HG03432 (cell line): Measurements from ENCODE around the gene MUC4.
"Not testable (repeated sequence)": the region's sequence is repeated elsewhere in the genome, so short reads cannot be mapped to it uniquely, and the experiment has no call there.

Experiments
- ATAC-seq: cut with Tn5 transposase; IDR thresholded peaks from one replicate; pipeline ENCODE4 v1.9.1; 2021; ENCODE audit warnings: mild to moderate bottlenecking, moderate library complexity; ENCODE audit not compliant: unreplicated experiment

MUC4 gene

DNA sequence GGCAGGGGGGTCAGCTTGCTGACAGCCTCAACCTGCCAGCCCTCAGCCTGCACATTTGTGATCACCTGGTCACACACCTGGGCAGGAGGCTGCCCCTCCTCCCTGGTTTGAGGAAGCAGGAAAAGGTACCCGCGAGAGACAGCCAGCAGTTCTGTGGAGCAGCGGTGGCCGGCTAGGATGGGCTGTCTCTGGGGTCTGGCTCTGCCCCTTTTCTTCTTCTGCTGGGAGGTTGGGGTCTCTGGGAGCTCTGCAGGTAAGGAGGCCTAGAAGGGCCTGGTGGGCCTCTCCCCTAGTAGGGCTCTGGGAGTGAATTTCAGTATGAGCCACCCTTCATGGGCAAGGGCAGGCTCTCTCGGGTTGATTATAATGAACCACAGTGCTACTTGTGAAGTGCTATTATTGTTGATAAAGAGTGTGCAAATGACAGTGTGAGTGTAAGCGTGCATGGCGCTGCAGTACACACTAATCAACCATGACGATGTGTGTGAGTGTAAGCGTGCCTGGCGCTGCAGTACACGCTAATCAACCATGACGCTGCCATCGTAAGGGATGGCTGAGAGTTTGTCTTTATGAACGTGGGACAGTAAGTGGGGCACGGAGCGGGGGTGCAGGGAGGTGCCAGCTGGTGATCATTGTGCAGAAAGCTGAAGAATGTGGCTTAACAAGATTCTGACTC, 90.8 kb downstream of the MUC4 start, which contains the start of gene MUC20:
TSS of gene MUC20 (plus strand) at position 148 of the 676 bp plus-strand sequence. CDS start at position 178, 30 bp downstream.
- not testable (repeated sequence) for ATAC-seq

DNA sequence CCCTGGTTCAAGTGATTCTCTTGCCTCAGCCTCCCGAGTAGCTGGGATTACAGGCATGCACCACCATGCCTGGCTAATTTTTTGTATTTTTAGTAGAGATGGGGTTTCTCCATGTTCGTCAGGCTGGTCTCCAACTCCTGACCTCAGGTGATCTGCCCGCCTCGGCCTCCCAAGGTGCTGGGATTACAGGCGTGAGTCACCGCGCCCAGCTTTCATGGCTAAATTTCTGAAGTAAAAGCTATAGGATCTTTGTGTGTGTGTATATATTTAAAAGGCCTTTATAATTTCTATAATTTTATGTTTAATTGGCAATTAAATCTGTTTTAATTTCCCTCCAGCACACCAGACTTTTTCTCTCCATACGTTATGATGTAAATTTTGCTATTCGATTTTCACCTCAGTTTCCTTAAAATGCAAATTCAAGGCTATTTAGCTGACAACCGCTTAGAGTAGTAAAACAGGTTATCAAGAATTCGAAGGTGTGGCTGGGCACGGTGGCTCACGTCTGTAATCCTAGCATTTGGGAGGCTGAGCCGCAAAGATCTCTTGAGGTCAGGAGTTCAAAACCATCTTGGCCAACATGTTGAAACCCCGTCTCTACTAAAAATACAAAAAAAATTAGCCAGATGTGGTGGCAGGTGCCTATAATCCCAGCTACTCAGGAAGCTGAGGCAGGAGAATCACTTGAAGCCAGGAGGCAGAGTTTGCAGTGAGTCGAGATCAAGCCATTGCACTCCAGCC, 92.0 kb downstream of the MUC4 start:
- not testable (repeated sequence) for ATAC-seq

DNA sequence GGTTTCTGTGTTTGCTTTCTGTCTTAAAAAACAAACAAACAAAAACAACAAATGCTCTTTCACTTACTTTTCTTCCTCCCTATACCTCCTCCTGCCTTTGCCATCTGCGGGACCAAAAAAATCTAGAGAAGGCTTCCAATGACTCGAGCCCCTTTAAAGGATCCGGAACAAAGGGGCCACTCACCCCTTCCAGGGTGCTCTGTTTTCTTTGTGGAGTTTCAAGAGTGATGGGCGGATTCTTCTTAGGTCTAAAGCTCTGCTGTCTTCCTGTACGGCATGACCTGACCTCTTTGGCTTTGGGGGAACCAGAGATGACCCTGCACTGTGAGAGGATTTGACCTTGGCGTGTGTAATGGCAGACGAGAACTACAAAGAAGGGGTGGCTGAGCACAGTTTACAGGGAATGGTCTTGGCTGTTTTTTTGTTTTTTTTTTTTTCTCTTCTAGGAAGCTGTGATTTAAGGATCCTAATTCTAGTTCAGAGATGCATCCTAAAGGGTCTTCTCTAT, 93.2 kb downstream of the MUC4 start:
- no peak for ATAC-seq

DNA sequence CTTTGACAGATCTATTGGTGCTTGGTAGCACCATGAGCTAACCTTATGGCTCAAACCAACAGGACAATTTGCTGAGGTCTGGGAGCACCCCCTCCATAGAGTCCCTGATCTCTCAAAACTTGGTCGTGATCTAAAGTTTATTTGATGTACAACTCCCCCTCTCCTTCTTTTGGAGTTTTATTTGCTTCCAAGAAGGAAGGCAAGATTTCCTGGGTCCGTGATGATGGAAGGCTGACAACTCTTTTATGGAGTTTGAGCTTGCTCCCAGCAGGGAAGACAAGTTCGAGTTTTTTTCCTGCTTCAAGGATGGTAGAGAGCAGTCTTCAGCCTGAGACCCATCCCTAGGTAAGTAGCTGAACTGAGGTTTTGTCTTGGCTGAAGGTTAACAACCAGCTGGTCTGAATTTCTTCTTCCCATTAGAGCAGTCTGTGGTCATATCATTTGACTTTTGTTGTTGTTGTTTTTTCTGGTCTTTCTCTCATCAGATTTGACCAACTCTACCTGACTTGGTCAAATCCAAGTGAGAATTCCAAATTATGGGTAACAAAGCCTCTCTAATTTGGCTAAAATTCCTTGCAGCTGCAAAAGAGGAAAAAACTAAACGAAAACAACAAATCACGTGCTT, 93.8 kb downstream of the MUC4 start:
- ATAC-seq = no peak

DNA sequence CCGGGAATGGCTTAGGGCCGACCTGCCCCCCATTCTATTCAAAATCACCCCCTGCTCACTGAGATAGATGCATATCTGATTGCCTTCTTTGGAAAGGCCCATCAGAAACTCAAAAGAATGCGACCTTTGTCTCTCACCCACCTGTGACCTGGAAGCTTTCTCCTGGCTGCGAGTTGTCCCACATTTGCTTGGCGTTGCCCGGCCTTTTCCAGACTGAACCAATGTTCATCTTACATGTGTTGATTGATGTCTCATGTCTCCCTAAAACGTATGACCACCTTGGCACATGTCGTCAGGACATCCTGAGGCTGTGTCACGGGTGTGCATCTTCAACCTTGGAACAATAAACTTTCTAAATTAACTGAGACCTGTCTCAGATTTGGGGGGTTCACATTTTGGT, 94.3 kb downstream of the MUC4 start:
- ATAC-seq = no peak

DNA sequence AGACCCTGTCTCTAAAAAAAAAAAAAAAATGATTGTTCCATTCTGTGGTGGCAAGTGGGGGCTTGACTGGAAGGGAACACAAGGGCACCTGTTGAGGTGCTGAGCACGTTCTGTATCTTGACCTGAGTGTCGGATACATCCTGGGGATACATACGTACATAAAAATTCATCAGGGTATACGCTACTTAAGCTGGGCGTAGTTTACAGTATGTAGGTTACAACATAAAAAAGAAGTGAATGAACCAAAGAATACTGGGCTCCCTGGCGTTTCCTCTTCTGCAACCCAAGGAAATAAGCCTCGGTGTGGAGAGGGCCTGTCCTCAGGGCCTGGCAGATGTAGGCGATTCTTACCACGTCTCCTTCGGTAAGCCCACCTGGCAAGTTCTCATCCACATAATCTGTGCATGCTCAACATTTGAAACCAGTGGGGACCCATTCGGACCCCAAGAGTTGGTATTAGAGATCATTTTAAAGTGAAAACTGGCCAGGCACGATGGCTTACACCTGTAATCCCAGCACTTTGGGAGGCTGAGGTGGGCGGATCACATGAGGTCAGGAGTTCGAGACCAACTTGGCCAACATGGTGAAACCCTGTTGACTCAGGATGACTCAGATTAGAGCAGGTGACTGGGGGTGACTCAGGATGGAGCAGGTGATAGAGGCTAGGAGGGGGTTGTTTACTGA, 96.0 kb downstream of the MUC4 start:
- ATAC-seq = no peak

DNA sequence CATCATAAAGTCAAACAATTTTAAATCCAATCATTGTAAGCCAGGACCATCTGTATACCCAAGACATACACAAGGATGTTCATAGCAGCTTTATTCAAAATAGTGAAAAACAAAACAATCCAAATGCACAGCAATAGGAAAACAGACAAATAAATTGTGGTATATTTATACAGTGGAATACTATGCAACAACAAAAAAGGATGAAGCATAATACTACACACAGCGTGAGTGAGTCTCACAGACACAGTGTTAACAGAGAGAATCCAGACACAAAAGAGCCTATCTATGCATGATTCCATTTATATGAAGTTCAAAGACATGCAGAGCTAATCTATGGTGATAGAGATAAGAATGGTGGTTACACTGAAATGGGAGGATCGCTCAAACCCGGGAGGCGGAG, 96.6 kb downstream of the MUC4 start:
- ATAC-seq = no peak

DNA sequence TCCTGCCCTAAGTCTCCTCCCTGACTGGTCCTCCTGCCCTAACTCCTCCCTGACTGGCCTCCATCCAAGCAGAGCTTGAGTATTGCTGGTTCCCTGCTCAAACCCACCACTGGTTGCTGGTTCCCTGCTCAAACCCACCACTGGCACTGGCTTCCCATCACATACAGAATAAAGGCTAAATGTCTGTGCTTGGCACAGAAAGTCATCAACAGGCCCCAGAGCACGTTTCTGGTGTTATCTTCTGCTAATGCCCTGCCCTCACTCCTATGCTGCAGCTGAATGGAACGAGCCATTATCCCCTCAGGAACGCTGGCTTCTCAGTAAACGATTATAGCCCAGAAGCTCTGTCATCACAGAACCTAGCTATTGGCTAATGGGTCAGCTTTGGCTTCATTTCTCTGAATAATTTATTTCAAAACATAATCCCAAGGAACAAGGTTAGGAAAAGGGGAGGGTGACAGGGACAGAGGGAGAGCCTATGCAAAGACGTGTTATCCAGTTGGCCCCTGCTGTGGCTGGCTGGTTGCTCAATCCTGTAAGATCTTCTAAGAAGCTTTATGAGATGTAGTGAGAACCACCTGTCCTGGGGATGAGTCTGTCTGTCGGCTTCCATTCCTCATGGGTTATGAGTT, 97.2 kb downstream of the MUC4 start:
- no peak for ATAC-seq

DNA sequence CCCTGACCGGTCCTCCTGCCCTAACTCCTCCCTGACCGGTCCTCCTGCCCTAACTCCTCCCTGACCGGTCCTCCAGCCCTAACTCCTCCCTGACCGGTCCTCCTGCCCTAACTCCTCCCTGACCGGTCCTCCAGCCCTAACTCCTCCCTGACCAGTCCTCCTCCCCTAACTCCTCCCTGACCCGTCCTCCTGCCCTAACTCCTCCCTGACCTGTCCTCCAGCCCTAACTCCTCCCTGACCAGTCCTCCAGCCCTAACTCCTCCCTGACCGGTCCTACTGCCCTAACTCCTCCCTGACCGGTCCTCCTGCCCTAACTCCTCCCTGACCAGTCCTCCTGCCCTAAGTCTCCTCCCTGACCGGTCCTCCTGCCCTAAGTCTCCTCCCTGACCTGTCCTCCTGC, 98.6 kb downstream of the MUC4 start:
- ATAC-seq = not testable (repeated sequence)

DNA sequence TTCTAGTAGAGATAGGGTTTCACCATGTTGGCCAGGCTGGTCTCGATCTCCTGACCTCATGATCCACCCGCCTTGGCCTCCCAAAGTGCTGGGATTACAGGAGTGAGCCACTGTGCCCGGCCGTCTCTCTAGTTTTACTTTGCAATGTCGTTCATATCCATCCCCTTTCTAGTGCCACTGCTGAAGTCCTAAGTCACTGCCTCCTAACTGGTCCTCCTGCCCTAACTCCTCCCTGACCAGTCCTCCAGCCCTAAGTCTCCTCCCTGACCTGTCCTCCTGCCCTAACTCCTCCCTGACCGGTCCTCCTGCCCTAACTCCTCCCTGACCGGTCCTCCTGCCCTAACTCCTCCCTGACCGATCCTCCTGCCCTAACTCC, 99.2 kb downstream of the MUC4 start:
- ATAC-seq = not testable (repeated sequence)

DNA sequence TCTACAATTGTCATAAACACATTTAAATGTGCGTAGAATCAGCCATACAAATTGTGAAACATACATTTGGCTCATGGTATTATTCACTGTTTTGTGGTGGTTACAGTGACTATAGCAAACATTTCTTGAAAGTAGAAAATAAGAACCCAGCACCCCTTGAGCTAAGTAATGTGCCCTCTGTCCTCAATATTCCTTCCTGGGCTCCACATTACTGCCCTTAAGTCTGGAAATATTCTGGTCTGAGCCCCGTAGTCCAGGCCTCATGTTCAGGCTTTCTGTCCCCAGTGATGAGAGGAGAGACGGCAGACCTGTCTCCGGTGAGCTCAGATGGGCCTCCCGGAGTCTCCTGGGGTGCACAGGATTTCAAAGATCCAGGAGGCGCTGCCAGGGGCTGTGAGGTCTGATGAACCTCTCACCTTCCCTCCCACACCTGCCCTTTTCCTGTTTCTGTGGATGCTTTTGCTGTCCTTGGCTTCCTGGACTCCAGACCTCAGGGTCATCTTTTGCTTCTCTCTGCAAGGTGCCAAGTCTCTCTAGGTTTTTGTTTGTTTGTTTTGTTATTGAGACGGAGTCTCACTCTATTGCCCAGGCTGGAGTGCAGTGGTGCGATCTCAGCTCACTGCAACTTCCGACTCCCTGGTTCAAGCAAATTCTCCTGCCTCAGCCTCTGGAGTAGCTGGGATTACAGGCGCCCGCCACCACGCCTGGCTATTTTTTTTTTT, 99.8 kb downstream of the MUC4 start:
- no peak for ATAC-seq

DNA sequence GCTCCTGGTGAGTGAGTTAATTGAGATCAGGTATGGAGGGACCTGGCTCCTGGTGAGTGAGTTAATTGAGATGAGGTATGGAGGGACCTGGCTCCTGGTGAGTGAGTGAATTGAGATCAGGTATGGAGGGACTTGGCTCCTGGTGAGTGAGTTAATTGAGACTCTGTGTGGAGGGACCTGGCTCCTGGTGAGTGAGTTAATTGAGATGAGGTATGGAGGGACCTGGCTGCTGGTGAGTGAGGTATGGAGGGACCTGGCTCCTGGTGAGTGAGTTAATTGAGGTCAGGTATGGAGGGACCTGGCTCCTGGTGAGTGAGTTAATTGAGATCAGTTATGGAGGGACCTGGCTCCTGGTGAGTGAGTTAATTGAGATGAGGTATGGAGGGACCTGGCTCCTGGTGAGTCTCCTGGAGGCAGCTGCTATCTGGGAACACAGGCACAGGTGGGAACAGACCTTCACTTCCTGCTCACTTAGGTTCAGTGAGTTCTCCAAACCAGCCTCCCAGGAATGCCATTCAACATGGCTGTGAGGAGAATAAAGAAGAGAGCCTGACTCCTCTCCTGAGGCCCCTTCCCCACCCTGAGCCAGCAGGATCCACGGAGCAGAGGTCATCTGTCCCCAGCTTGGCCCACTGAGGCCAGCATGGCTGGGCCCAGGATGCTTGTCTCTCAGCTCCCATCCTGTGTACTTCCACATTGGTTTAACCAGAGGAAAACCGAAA, 100.5 kb downstream of the MUC4 start:
- not testable (repeated sequence) for ATAC-seq

DNA sequence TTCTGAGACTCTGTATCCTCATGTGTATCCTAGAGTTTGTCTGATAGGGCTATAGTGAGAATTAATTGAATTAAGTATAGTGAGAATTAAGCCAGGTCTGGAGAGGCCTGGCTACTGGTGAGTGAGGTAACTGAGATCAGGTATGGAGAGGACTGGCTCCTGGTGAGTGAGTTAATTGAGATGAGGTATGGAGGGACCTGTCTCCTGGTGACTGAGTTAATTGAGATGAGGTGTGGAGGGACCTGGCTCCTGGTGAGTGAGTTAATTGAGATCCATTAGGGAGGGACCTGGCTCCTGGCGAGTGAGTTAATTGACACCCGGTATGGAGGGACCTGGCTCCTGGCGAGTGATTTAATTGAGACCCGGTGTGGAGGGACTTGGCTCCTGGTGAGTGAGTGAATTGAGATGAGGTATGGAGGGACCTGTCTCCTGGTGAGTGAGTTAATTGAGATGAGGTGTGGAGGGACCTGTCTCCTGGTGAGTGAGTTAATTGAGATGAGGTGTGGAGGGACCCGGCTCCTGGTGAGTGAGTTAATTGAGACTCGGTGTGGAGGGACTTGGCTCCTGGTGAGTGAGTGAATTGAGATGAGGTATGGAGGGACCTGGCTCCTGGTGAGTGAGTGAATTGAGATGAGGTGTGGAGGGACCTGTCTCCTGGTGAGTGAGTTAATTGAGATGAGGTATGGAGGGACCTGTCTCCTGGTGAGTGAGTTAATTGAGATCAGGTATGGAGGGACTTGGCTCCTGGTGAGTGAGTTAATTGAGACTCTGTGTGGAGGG, 101.4 kb downstream of the MUC4 start:
- not testable (repeated sequence) for ATAC-seq

DNA sequence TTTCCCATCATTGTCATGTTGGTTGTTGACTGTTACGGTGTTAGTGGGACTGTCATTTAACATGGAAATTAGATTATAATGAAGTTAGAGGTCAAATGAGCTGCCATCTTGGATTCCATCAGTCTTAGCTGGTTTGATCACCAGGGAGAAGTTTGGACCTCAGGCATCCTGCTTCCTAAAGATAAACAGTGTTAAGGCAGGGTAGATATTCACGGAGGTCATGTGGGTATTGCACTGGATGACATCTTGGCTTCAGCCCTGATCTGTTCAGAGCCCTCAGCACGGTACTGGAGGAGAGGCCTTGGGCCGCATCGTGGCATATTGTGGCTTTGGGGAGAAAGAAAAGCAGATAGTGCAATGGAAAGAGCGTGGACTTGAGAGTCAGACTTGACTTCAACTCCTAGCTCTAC, 102.0 kb downstream of the MUC4 start:
- ATAC-seq = no peak

DNA sequence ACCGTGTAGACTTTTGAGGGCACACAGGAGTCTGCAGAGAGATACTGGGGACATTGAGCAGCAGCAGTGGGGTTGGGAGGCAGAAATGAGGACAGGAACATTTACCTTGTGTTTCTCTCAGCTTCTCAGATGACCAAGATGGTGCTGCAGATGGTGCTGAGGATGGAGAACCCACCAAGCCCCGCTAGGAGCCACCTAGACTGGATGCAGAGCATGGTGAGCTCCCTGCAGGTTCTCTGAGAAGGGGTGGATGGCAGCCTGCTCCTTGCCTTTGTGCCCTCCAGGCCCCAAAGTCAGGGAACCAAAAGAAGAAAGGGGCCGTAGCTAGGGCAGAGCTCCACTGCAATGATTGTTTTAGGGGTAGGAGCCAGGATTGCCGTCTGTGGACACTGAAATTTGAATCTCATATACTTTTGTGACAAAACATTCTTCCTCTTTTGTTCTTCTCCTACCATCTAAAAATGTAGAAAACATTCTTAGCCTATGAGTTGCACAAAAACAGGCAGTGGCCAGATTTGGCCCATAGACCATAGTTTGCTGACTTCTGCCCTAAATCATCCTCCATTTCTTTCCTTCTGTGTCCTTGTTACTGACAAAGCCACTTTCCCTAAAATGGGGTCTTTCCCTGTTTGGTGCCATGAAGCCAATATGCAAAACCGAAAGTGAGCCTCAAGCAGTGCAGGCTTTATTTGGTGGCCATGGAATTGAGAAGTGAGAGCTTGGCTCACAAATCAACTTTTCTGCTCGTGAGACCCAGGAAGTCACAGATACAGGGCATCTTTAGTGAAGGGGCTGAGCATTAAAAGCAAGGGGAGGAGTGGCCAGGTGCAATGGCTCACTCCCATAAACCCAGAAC, 102.9 kb downstream of the MUC4 start:
- ATAC-seq = no peak

DNA sequence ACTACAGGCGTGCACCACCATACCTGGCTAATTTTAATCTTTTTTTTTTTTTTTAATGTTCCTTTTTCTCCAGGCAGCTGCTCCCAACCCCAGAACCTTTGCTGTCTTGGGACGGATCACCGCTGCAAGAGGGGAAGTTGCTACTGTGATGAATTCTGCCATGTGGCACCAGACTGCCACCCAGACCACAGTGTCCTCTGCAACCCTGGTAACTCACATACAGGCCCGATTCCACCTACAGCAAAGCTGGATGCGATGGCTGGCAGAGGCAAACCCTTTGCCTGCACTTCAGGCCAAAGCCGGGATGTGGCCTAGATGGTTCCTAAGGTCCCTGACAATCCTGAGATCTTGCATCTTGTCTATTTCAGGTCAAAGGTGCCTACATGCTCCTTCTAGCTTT, 103.7 kb downstream of the MUC4 start:
- no peak for ATAC-seq

DNA sequence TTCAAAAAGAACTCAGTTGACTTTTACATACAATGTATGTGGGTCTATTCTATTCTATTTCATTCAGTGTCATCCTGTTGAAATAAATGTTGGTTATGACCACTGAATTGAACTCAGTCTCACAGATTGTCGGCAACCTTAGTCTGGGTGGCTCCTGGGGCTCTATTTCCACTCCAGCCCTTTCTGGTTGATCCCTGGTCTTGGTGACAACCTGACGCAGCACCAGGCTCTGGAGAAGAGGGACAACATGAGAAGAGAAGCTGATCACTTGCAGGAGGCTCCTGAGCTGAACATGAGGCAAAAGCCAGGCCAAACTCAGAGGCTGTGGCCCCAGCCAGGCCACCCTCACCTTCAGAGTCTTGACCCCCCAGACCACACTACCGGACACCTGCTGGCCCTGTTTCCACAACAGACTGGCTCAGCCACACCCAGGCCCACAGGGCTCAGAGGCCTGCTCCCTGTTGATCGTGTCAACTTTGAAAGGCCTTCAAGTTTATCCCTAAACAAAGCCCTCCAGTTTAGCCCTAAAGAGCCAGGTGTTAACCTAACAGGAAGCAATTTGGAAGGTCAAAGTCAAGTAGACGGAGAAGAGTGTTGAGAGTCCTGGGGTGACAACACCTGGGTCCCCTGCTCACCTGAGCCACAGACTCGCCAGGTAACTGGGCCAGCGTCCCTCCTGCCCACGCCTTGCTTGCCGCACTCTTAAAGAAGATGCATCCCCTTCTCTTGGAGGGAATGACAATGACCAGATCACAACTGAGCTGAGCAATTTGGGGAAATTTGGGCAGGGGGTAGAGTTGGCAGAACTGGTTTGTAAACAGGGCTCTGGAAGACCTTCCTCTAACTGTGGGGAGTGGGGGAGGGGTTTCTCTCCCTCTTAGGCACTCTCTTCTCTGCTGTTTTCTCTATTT, 106.4 kb downstream of the MUC4 start:
- no peak for ATAC-seq
